CD14-positive monocyte (primary cell): ENCODE data around the gene TMEM106B. TPM values are rescaled to one million over a fixed set of nuclear protein-coding genes. Genes with fewer than 3 reads are reported as not detected.

Source experiments
- DNase-seq, 3 donors: peaks; one replicate each; pipeline ENCODE4 v3.0.0-alpha.2; 2011 to 2022
- H2AFZ ChIP-seq: 2 replicates; pipeline ENCODE4 v1.6.0; 2012; ENCODE audit warnings: mild to moderate bottlenecking, low read depth, low read length, inconsistent platforms; ENCODE audit not compliant: insufficient read depth, poor library complexity, severe bottlenecking
- H3K27ac ChIP-seq, 2 donors: 1 replicate in 1 of 2; 2 replicates in 1 of 2; pipeline ENCODE4 v1.5.1; 2012 to 2013; ENCODE audit warnings: low read length in 2 of 2, control low read depth in 1 of 2, inconsistent platforms in 1 of 2, low read depth in 1 of 2, mild to moderate bottlenecking in 1 of 2
- H3K27me3 ChIP-seq, 2 donors: one replicate each; pipeline versions ENCODE4 v1.6.0 to v1.6.1; 2011 to 2013; ENCODE audit warnings: low read length in 2 of 2; ENCODE audit not compliant: control insufficient read depth in 2 of 2, insufficient read depth in 2 of 2
- H3K36me3 ChIP-seq, 2 donors: replicated peaks in 1 of 2; 1 replicate in 1 of 2; 2 replicates in 1 of 2; pipeline versions ENCODE4 v1.5.1 to v1.6.1; 2012 to 2013; ENCODE audit warnings: low read length in 2 of 2, control low read depth in 1 of 2, inconsistent platforms in 1 of 2, mild to moderate bottlenecking in 1 of 2; ENCODE audit not compliant: insufficient read depth in 2 of 2, control insufficient read depth in 1 of 2
- H3K4me1 ChIP-seq, 2 donors: 1 replicate in 1 of 2; 2 replicates in 1 of 2; pipeline versions ENCODE4 v1.5.1 to v1.6.1; 2012 to 2013; ENCODE audit warnings: low read length in 2 of 2, control low read depth in 1 of 2, inconsistent platforms in 1 of 2, mild to moderate bottlenecking in 1 of 2, moderate library complexity in 1 of 2; ENCODE audit not compliant: insufficient read depth in 2 of 2, control insufficient read depth in 1 of 2
- H3K4me2 ChIP-seq: replicated peaks from 2 replicates; pipeline ENCODE3; 2012; ENCODE audit warnings: low read length, moderate library complexity, mild to moderate bottlenecking; ENCODE audit not compliant: poor library complexity, severe bottlenecking; ENCODE audit errors: extremely low read depth
- H3K4me3 ChIP-seq, 3 experiments: fragments of 200-600 bp in 1 of 3; sonication (generic) in 1 of 3; replicated peaks in 1 of 3; 1 replicate in 2 of 3; 2 replicates in 1 of 3; pipeline ENCODE4 v1.5.1; 2011 to 2013; ENCODE audit warnings: low read length in 3 of 3, mild to moderate bottlenecking in 3 of 3, control low read depth in 2 of 3, low read depth in 2 of 3, inconsistent platforms in 1 of 3, moderate library complexity in 1 of 3
- H3K79me2 ChIP-seq: 2 replicates; pipeline ENCODE4 v1.6.0; 2012; ENCODE audit warnings: mild to moderate bottlenecking, control low read depth, inconsistent platforms, low read length, moderate library complexity; ENCODE audit not compliant: insufficient read depth
- H3K9ac ChIP-seq: 2 replicates; pipeline ENCODE4 v1.6.0; 2017; ENCODE audit warnings: low read length, mild to moderate bottlenecking; ENCODE audit not compliant: insufficient read depth, poor library complexity, severe bottlenecking
- H3K9me3 ChIP-seq, 2 donors: replicated peaks in 1 of 2; 1 replicate in 1 of 2; 2 replicates in 1 of 2; pipeline versions ENCODE4 v1.5.1 to v1.6.1; 2012 to 2013; ENCODE audit warnings: low read length in 2 of 2, control low read depth in 1 of 2; ENCODE audit not compliant: control insufficient read depth in 1 of 2, insufficient read depth in 1 of 2
- H4K20me1 ChIP-seq: 2 replicates; pipeline ENCODE4 v1.6.0; 2012; ENCODE audit warnings: mild to moderate bottlenecking, low read length, control low read depth, moderate library complexity; ENCODE audit not compliant: insufficient read depth
- H3K27ac Mint-ChIP-seq, 7 donors: one replicate each; pipeline ENCODE4 v1.8.0; 2020; ENCODE audit warnings: mild to moderate bottlenecking in 7 of 7, mixed read lengths in 7 of 7, moderate library complexity in 6 of 7, inconsistent platforms in 2 of 7
- H3K27me3 Mint-ChIP-seq, 3 donors: one replicate each; pipeline ENCODE4 v1.8.0; 2021 to 2022; ENCODE audit warnings: low read depth in 3 of 3, mild to moderate bottlenecking in 3 of 3, mixed read lengths in 3 of 3, moderate library complexity in 3 of 3, inconsistent platforms in 1 of 3
- H3K36me3 Mint-ChIP-seq, 2 donors: one replicate each; pipeline ENCODE4 v1.8.0; 2020; ENCODE audit warnings: mixed read lengths in 2 of 2, inconsistent platforms in 1 of 2, mild to moderate bottlenecking in 1 of 2
- H3K4me1 Mint-ChIP-seq: one replicate; pipeline ENCODE4 v1.8.0; 2020; ENCODE audit warnings: mild to moderate bottlenecking, mixed read lengths
- H3K4me3 Mint-ChIP-seq, 2 donors: one replicate each; pipeline ENCODE4 v1.8.0; 2020; ENCODE audit warnings: mild to moderate bottlenecking in 2 of 2, mixed read lengths in 2 of 2, moderate library complexity in 1 of 2
- H3K9me3 Mint-ChIP-seq, 7 donors: one replicate each; pipeline ENCODE4 v1.8.0; 2020 to 2022; ENCODE audit warnings: mixed read lengths in 7 of 7, mild to moderate bottlenecking in 6 of 7, moderate library complexity in 6 of 7, inconsistent platforms in 2 of 7
- CTCF ChIP-seq: fragments of 200-600 bp; IDR thresholded peaks from one replicate; pipeline ENCODE4 v1.8.0; 2022; ENCODE audit warnings: antibody characterized with exemption, mild to moderate bottlenecking
- WGBS: methylation state at CpG from one replicate; pipeline ENCODE4 v1.1.5; 2013; ENCODE audit warnings: missing lambda C conversion rate; ENCODE audit not compliant: insufficient coverage; 5-methylcytosine and 5-hydroxymethylcytosine counted together
- intact Hi-C, 2 donors: fragments of 100-400 bp; cut with micrococcal nuclease; formaldehyde crosslinking; loops; one replicate each; pipeline versions ENCODE4 v1.15.0 to v1.15.1; 2023
- polyA plus RNA-seq, 3 donors: library from polyadenylated mRNA; depleted of rRNA in 1 of 3; unstranded in 2 of 3; stranded (reverse) in 1 of 3; fragments of 300-500 nt in 2 of 3; fragments of >200 nt in 1 of 3; fragmentation: Illumina TruSeq in 2 of 3; gene quantifications; 1 replicate in 2 of 3; 2 replicates in 1 of 3; pipeline ENCODE4 v1.2.3, GENCODE V29; 2012 to 2021

TMEM106B gene
- polyA plus RNA-seq, 3 donors = 5.2 to 17.7 (median 11.6) TPM

GRCh38 chr7:12229046-12229445 is 18.0 kb downstream of the TMEM106B start:
- no peak overlapping the region for H3K4me3 ChIP-seq
- no peak overlapping the region for H3K9ac ChIP-seq
- H3K4me1 ChIP-seq = no peaks in the 10 kb centered on the region
- H3K27me3 Mint-ChIP-seq = no peaks in the 10 kb centered on the region
- intact Hi-C loops = no loop called here
- no peak overlapping the region for H2AFZ ChIP-seq
- no peak for DNase-seq
- H3K4me1 Mint-ChIP-seq = no peaks in the 10 kb centered on the region
- no peaks in the 10 kb centered on the region for H4K20me1 ChIP-seq
- no peaks in the 10 kb centered on the region for H3K9me3 ChIP-seq
- H3K4me3 Mint-ChIP-seq = no peak overlapping the region
- H3K4me2 ChIP-seq = no peak overlapping the region
- H3K27ac Mint-ChIP-seq = no peak overlapping the region
- TF ChIP-seq CTCF = no peak
- H3K79me2 ChIP-seq = no peaks in the 10 kb centered on the region
- H3K27me3 ChIP-seq = no peaks in the 10 kb centered on the region
- H3K36me3 ChIP-seq = peaks cover 9 to 26% of the 10 kb centered on the region in 2 donors
- H3K9me3 Mint-ChIP-seq = peaks cover 0 to 6% (median 3%) of the 10 kb centered on the region in 7 donors
- H3K36me3 Mint-ChIP-seq = peaks cover 39 to 44% of the 10 kb centered on the region in 2 donors
- H3K27ac ChIP-seq = no peak overlapping the region

GRCh38 chr7:12231097-12231496 is 20.0 kb downstream of the TMEM106B start:
- no peak overlapping the region for H3K27ac ChIP-seq
- H3K79me2 ChIP-seq = no peaks in the 10 kb centered on the region
- peaks cover 25 to 30% of the 10 kb centered on the region in 2 donors for H3K36me3 Mint-ChIP-seq
- peaks cover 9 to 30% of the 10 kb centered on the region in 2 donors for H3K36me3 ChIP-seq
- H3K9me3 ChIP-seq = no peaks in the 10 kb centered on the region
- H3K4me3 Mint-ChIP-seq = no peak overlapping the region
- H3K9me3 Mint-ChIP-seq = peaks cover 0 to 2% (median 0%) of the 10 kb centered on the region in 7 donors
- no peaks in the 10 kb centered on the region for H4K20me1 ChIP-seq
- no CpG with 5 or more reads among the region's 2 CpGs for WGBS
- no peaks in the 10 kb centered on the region for H3K27me3 Mint-ChIP-seq
- H3K27ac Mint-ChIP-seq = no peak overlapping the region
- no peak overlapping the region for H3K4me2 ChIP-seq
- H3K27me3 ChIP-seq = no peaks in the 10 kb centered on the region
- H3K4me3 ChIP-seq = no peak overlapping the region
- intact Hi-C loops = no loop called here
- H3K4me1 Mint-ChIP-seq = no peaks in the 10 kb centered on the region
- no peak for DNase-seq
- no peak for TF ChIP-seq CTCF
- no peak overlapping the region for H2AFZ ChIP-seq
- H3K9ac ChIP-seq = no peak overlapping the region
- no peaks in the 10 kb centered on the region for H3K4me1 ChIP-seq
